Heart left ventricle (tissue), 16 donors: ENCODE results near the gene FADS6. TPM values are rescaled to one million over a fixed set of nuclear protein-coding genes. Genes with fewer than 3 reads are reported as not detected.

Source experiments
- ATAC-seq, 4 donors: fragments of 200-7000 bp; cut with Tn5 transposase; one replicate each; pipeline ENCODE4 v1.9.1; 2020 to 2022; ENCODE audit warnings: moderate library complexity in 4 of 4, mild to moderate bottlenecking in 3 of 4, moderate number of reproducible peaks in 1 of 4
- DNase-seq, 5 donors: peaks; one replicate each; pipeline ENCODE4 v3.0.0-alpha.2; 2020
- H3K27ac ChIP-seq, 12 donors: fragments of 200-600 bp; sonication (generic) in 4 of 12; one replicate each; pipeline versions ENCODE4 v1.5.0 to v1.8.0; 2016 to 2022; ENCODE audit warnings: mild to moderate bottlenecking in 2 of 12
- H3K27me3 ChIP-seq, 9 donors: fragments of 200-600 bp; sonication (generic) in 2 of 9; one replicate each; pipeline versions ENCODE4 v1.5.1 to v1.8.0; 2016 to 2022; ENCODE audit warnings: mild to moderate bottlenecking in 3 of 9
- H3K36me3 ChIP-seq, 9 donors: fragments of 200-600 bp; sonication (generic) in 2 of 9; one replicate each; pipeline versions ENCODE4 v1.5.0 to v1.8.0; 2018 to 2022; ENCODE audit warnings: mild to moderate bottlenecking in 2 of 9
- H3K4me1 ChIP-seq, 12 donors: fragments of 200-600 bp; sonication (generic) in 4 of 12; one replicate each; pipeline versions ENCODE4 v1.5.0 to v1.8.0; 2016 to 2022; ENCODE audit warnings: mild to moderate bottlenecking in 3 of 12
- H3K4me3 ChIP-seq, 12 donors: fragments of 200-600 bp; sonication (generic) in 4 of 12; one replicate each; pipeline versions ENCODE4 v1.5.0 to v1.8.0; 2017 to 2022; ENCODE audit warnings: mild to moderate bottlenecking in 9 of 12, moderate library complexity in 4 of 12
- H3K9me3 ChIP-seq, 12 donors: fragments of 200-600 bp; sonication (generic) in 4 of 12; one replicate each; pipeline versions ENCODE4 v1.5.0 to v1.8.0; 2016 to 2022; ENCODE audit warnings: mild to moderate bottlenecking in 1 of 12
- CTCF ChIP-seq, 12 donors: fragments of 200-600 bp; sonication (generic) in 4 of 12; IDR thresholded peaks; one replicate each; pipeline versions ENCODE4 v1.5.0 to v1.8.0; 2018 to 2022; ENCODE audit warnings: antibody characterized with exemption in 12 of 12, mild to moderate bottlenecking in 5 of 12
- POLR2A ChIP-seq, 2 donors: fragments of 450-650 bp; IDR thresholded peaks; one replicate each; pipeline ENCODE4 v1.6.1; 2017; ENCODE audit warnings: antibody characterized with exemption in 2 of 2, mild to moderate bottlenecking in 2 of 2, moderate library complexity in 2 of 2
- WGBS, 4 donors: extraction: QIAGEN DNeasy Blood & Tissue Kit in 2 of 4; methylation state at CpG; one replicate each; pipeline versions ENCODE4 v1.1.5 to v1.1.7; 2013 to 2018; 5-methylcytosine and 5-hydroxymethylcytosine counted together
- intact Hi-C, 10 donors: fragments of 100-400 bp; cut with DNase I; formaldehyde crosslinking; loops; one replicate each; pipeline versions ENCODE4 v1.11.1 to v1.14.2; 2022
- polyA plus RNA-seq, 2 donors: library from polyadenylated mRNA; stranded (reverse); fragments of 200-250 nt; gene quantifications; one replicate each; pipeline ENCODE4 v1.2.3, GENCODE V29; 2013
- total RNA-seq, 9 donors: library from RNA; depleted of rRNA in 2 of 9; stranded (reverse); fragments of >200 nt in 2 of 9; fragmentation: NEBNext Ultra II Directional in 3 of 9; extraction: Animal tissue kit (Norgen Biotek cat#: 25700) in 3 of 9; gene quantifications; one replicate each; pipeline versions ENCODE4 v1.1.0 to v1.2.4, GENCODE V29; 2016 to 2023
- donor health status: ischemic (EF 13 %, LVEDD 7.1; RV severe dilation, severe dysfunction).
- donor health status: healthy with polysubstance abuse.
- donor health status: DM: no; HTN: yes; CAD: no.
- donor health status: DM: no; HTN: no; CAD: no.
- donor health status: ischemic (EF 25% LVEDD 6.9; RV normal size, moderate dysfunction).
- donor health status: ischemic (EF 25% LVEDD 5.7; RV mildly dilated, moderate dysfunction).
- donor health status: healthy.
- donor health status: DM: yes; HTN: yes; CAD: no.
- donor health status: ischemic (EF 35%, LVEDD 5.7; RV mildly dilated, moderate dysfunction).
- donor health status: nonischemic (EF 11% LVEDD 7.7; RV severe dilation, severe dysfunction).
- donor health status: DM: yes; HTN: yes; CAD: no.
- donor health status: PGD.
- donor health status: ischemic (EF 29% LVEDD 5.4; RV normal size, mild dysfunction).
- donor health status: nonischemic (EF 23%, LVEDD 6.1; RV moderate dilation, normal function).

The FADS6 gene
- total and polyA plus RNA-seq, 11 donors, result not detected

- DNase-seq, result no peak
- intact Hi-C loops, result no loop called here
- Histone ChIP-seq H3K36me3 (no peaks in the 10 kb centered on the region), H3K4me1 (peaks cover 0 to 11% (median 0%) of the 10 kb centered on the region in 12 donors), H3K9me3 (no peaks in the 10 kb centered on the region), H3K27ac (no peak overlapping the region), H3K27me3 (peaks cover 18 to 66% (median 44%) of the 10 kb centered on the region in 9 donors), H3K4me3 (peak overlapping the region in 1 of 12 donors; percentile 23)
- no peak for ATAC-seq
- 6 to 15% (median 11%) methylated on average over 4 to 76 of the region's 76 CpGs for WGBS, 4 donors
- TF ChIP-seq POLR2A (IDR thresholded peaks at IDR 0.05), result no peak
Measured at GRCh38 chr17:74852237-74853047, 41.0 kb downstream of the FADS6 start.

GRCh38 chr17:74851612-74852236 lies 41.7 kb downstream of the FADS6 start:
- no peak overlapping the region for H3K27ac ChIP-seq
- peaks cover 0 to 11% (median 0%) of the 10 kb centered on the region in 12 donors for H3K4me1 ChIP-seq
- ATAC-seq (no peak), DNase-seq (no peak)
- TF ChIP-seq POLR2A (IDR thresholded peaks at IDR 0.05) (no peak), CTCF (IDR thresholded peaks at IDR 0.05) (no peak)
- WGBS, 4 donors, result 63 to 82% (median 68%) methylated on average over 5 to 29 of the region's 29 CpGs
- peaks cover 18 to 62% (median 44%) of the 10 kb centered on the region in 9 donors for H3K27me3 ChIP-seq
- intact Hi-C loops, result no loop called here
- no peaks in the 10 kb centered on the region for H3K36me3 ChIP-seq
- H3K9me3 ChIP-seq, result no peaks in the 10 kb centered on the region
- H3K4me3 ChIP-seq, result no peak overlapping the region

- ATAC-seq (no peak), DNase-seq (no peak)
- no peaks in the 10 kb centered on the region for H3K36me3 ChIP-seq
- H3K27ac ChIP-seq, result no peak overlapping the region
- 56 to 70% (median 63%) methylated on average over 3 of the region's 3 CpGs for WGBS, 4 donors
- H3K4me3 ChIP-seq, result no peak overlapping the region
- peaks cover 18 to 59% (median 42%) of the 10 kb centered on the region in 9 donors for H3K27me3 ChIP-seq
- TF ChIP-seq POLR2A (IDR thresholded peaks at IDR 0.05), result no peak
- no peaks in the 10 kb centered on the region for H3K9me3 ChIP-seq
- intact Hi-C loops, result no loop called here
- H3K4me1 ChIP-seq, result peaks cover 0 to 11% (median 0%) of the 10 kb centered on the region in 12 donors
Measured at GRCh38 chr17:74850914-74851313, 42.5 kb downstream of the FADS6 start.

- no peak overlapping the region for H3K27ac ChIP-seq
- H3K4me3 ChIP-seq, result no peak overlapping the region
- no peak for TF ChIP-seq CTCF (IDR thresholded peaks at IDR 0.05)
- TF ChIP-seq POLR2A (IDR thresholded peaks at IDR 0.05), result no peak
- H3K4me1 ChIP-seq, result peaks cover 0 to 11% (median 0%) of the 10 kb centered on the region in 12 donors
- WGBS, 4 donors, result 78 to 94% (median 86%) methylated on average over 12 to 17 of the region's 17 CpGs
- H3K9me3 ChIP-seq, result no peaks in the 10 kb centered on the region
- H3K27me3 ChIP-seq, result peaks cover 18 to 54% (median 36%) of the 10 kb centered on the region in 9 donors
- ATAC-seq (no peak), DNase-seq (no peak)
- intact Hi-C loops, result no loop called here
- no peaks in the 10 kb centered on the region for H3K36me3 ChIP-seq
Measured at GRCh38 chr17:74850310-74850709, 43.1 kb downstream of the FADS6 start.
